HepG2 (cell line): Measurements from ENCODE around the gene ADORA3. TPM values are rescaled to one million over a fixed set of nuclear protein-coding genes. Genes with fewer than 3 reads are reported as not detected.

ENCODE experiments used
- ATAC-seq: fragments of 200-7000 bp; cut with Tn5 transposase; 3 replicates; pipeline ENCODE4 v1.9.1; 2020; ENCODE audit warnings: mild to moderate bottlenecking, moderate library complexity
- BruUV-seq: library from RNA; stranded (reverse); fragments of 400-500 nt; replicated peaks from 2 replicates; lab custom pipeline; 2021; lab: Mats Ljungman, UMichigan
- CTCF ChIA-PET: fragments of 300-600 bp; formaldehyde crosslinking; extraction: SDS; loops from one replicate; lab custom pipeline; 2021; ENCODE audit warnings: low total read pairs, inconsistent platforms, low intra/inter-chr PET ratio; lab: Yijun Ruan, JAX
- POLR2A ChIA-PET: fragments of 350-600 bp; sonication (Branson Sonifier 250); formaldehyde crosslinking; loops from one replicate; lab custom pipeline; 2020; ENCODE audit warnings: antibody characterized with exemption, inconsistent platforms; lab: Yijun Ruan, JAX
- DNase-seq: peaks from one replicate; pipeline ENCODE4 v3.0.0-alpha.2; 2015; ENCODE audit warnings: low spot score
- FAIRE-seq: peaks from 3 replicates; lab custom pipeline; 2011; peaks lifted over from hg19 to GRCh38; lab: Jason Lieb, UNC
- H2AFZ ChIP-seq: one replicate; pipeline ENCODE4 v1.6.1; 2011; ENCODE audit warnings: low read length, inconsistent platforms
- H3K27ac ChIP-seq: fragments of 300-600 bp; 3 replicates; pipeline ENCODE4 v1.8.0; 2011; ENCODE audit warnings: mixed run types, mild to moderate bottlenecking, mixed read lengths, low read length, inconsistent platforms; ENCODE audit not compliant: insufficient read depth; ENCODE audit errors: extremely low read length
- H3K27me3 ChIP-seq, 2 experiments: fragments of 200-600 bp in 1 of 2; 2 replicates in 1 of 2; 3 replicates in 1 of 2; pipeline versions ENCODE4 v1.6.0 to v1.8.0; 2011; ENCODE audit warnings: low read length in 2 of 2, mild to moderate bottlenecking in 2 of 2, moderate library complexity in 2 of 2, inconsistent platforms in 1 of 2; ENCODE audit not compliant: insufficient read depth in 2 of 2, control insufficient read depth in 1 of 2
- H3K36me3 ChIP-seq, 2 experiments: fragments of 200-600 bp in 1 of 2; replicated peaks in 1 of 2; 2 replicates in 1 of 2; 3 replicates in 1 of 2; pipeline versions ENCODE4 v1.5.1 to v1.8.0; 2011; ENCODE audit warnings: low read length in 2 of 2, inconsistent platforms in 1 of 2; ENCODE audit not compliant: insufficient read depth in 2 of 2, control insufficient read depth in 1 of 2
- H3K4me1 ChIP-seq: 2 replicates; pipeline ENCODE4 v1.5.1; 2012; ENCODE audit warnings: low read length, inconsistent platforms; ENCODE audit not compliant: insufficient read depth
- H3K4me2 ChIP-seq: 2 replicates; pipeline ENCODE4 v1.6.0; 2011; ENCODE audit warnings: low read depth, low read length, inconsistent platforms
- H3K4me3 ChIP-seq, 3 experiments: fragments of 200-600 bp in 1 of 3; sonication (generic), shearing (Covaris generic) in 1 of 3; replicated peaks in 1 of 3; 2 replicates each; pipeline ENCODE4 v1.5.1; 2011 to 2016; ENCODE audit warnings: low read length in 3 of 3, inconsistent platforms in 2 of 3, low read depth in 2 of 3, mild to moderate bottlenecking in 2 of 3, control low read depth in 1 of 3, mixed read lengths in 1 of 3; ENCODE audit not compliant: insufficient read depth in 1 of 3
- H3K79me2 ChIP-seq: one replicate; pipeline ENCODE4 v1.6.1; 2011; ENCODE audit warnings: low read length, inconsistent platforms; ENCODE audit not compliant: insufficient read depth
- H3K9ac ChIP-seq: 2 replicates; pipeline ENCODE4 v1.6.0; 2011; ENCODE audit warnings: mild to moderate bottlenecking, low read depth, low read length, inconsistent platforms; ENCODE audit not compliant: insufficient read depth
- H3K9me3 ChIP-seq: 2 replicates; pipeline ENCODE4 v1.5.1; 2012; ENCODE audit warnings: mild to moderate bottlenecking, low read length
- H4K20me1 ChIP-seq: 2 replicates; pipeline ENCODE4 v1.6.0; 2011; ENCODE audit warnings: inconsistent platforms, mild to moderate bottlenecking, low read length, moderate library complexity; ENCODE audit not compliant: insufficient read depth
- ASH2L ChIP-seq: fragments of 300-600, 200-600 bp; sonication (generic); IDR thresholded peaks from 2 replicates; pipeline ENCODE4 v1.7.0; 2017; ENCODE audit warnings: low read depth, mild to moderate bottlenecking, moderate library complexity, mixed read lengths, low read length; ENCODE audit not compliant: insufficient read length
- BCLAF1 ChIP-seq: fragments of 450-650 bp; IDR thresholded peaks from 2 replicates; pipeline ENCODE4 v1.6.1; 2017; ENCODE audit warnings: mild to moderate bottlenecking
- CEBPG ChIP-seq: IDR thresholded peaks from 2 replicates; pipeline ENCODE4 v1.6.1; 2016
- CREM ChIP-seq, 2 experiments: sonication (generic) in 1 of 2; formaldehyde crosslinking in 1 of 2; IDR thresholded peaks; 2 replicates each; pipeline versions ENCODE4 v1.4.0 to v1.6.1; 2016 to 2020; ENCODE audit warnings: antibody characterized with exemption in 1 of 2, mild to moderate bottlenecking in 1 of 2, missing genetic modification reagents in 1 of 2
- HOXA5 ChIP-seq: sonication (generic); formaldehyde crosslinking; IDR thresholded peaks from 2 replicates; pipeline ENCODE4 v1.4.0; 2020; ENCODE audit warnings: missing genetic modification reagents
- IKZF1 ChIP-seq: fragments of 450-650 bp; IDR thresholded peaks from 2 replicates; pipeline ENCODE4 v1.7.1; 2016
- KAT2B ChIP-seq: fragments of 150-350 bp; IDR thresholded peaks from 2 replicates; pipeline ENCODE4 v1.6.1; 2014; ENCODE audit warnings: low read depth, low read length, borderline replicate concordance
- KDM5A ChIP-seq: fragments of 200-600 bp; sonication (generic); IDR thresholded peaks from 2 replicates; pipeline ENCODE4 v1.7.0; 2018; ENCODE audit warnings: antibody characterized with exemption, mild to moderate bottlenecking, low read length, borderline replicate concordance
- MATR3 ChIP-seq: sonication (generic); formaldehyde crosslinking; IDR thresholded peaks from 2 replicates; pipeline ENCODE4 v1.4.0; 2020; ENCODE audit warnings: missing genetic modification reagents
- MBNL3 ChIP-seq: fragments of 250-450 bp; sonication (Bioruptor Pico); conservative IDR thresholded peaks from 2 replicates; pipeline ENCODE4 v1.8.0; 2022; ENCODE audit warnings: mild to moderate bottlenecking, inconsistent platforms
- REL ChIP-seq: sonication (generic); formaldehyde crosslinking; conservative IDR thresholded peaks from 2 replicates; pipeline ENCODE4 v1.8.0; 2022; ENCODE audit warnings: mild to moderate bottlenecking, missing genetic modification reagents, moderate library complexity
- TRIM24 ChIP-seq: sonication (generic); formaldehyde crosslinking; IDR thresholded peaks from 2 replicates; pipeline ENCODE4 v1.8.0; 2022; ENCODE audit warnings: mild to moderate bottlenecking, missing genetic modification reagents
- UBTF ChIP-seq: sonication (generic); formaldehyde crosslinking; IDR thresholded peaks from 2 replicates; pipeline ENCODE4 v1.4.0; 2020; ENCODE audit warnings: mild to moderate bottlenecking, missing genetic modification reagents
- ZNF230 ChIP-seq: sonication (generic); formaldehyde crosslinking; IDR thresholded peaks from 2 replicates; pipeline ENCODE4 v1.4.0; 2020; ENCODE audit warnings: mild to moderate bottlenecking, missing genetic modification reagents
- ZNF598 ChIP-seq: sonication (generic); formaldehyde crosslinking; IDR thresholded peaks from 2 replicates; pipeline ENCODE4 v1.5.1; 2020; ENCODE audit warnings: mild to moderate bottlenecking, missing genetic modification reagents, borderline replicate concordance
- WGBS: methylation state at CpG from one replicate; pipeline ENCODE4 v1.1.6; 2017; ENCODE audit warnings: low lambda C conversion rate; 5-methylcytosine and 5-hydroxymethylcytosine counted together
- in situ Hi-C: cut with HindIII; loops from 2 replicates; pipeline ENCODE4 v1.10.0; 2017; ENCODE audit warnings: low pct_unique_long_range_greater_than_20kb; ENCODE audit not compliant: extremely low pct_ligation_motif_present
- intact Hi-C: fragments of 100-400 bp; cut with micrococcal nuclease; formaldehyde crosslinking; loops from one replicate; pipeline ENCODE4 v1.10.0; 2022; ENCODE audit not compliant: unreplicated experiment
- polyA plus RNA-seq, 8 experiments: library from polyadenylated mRNA; depleted of rRNA in 3 of 8; stranded (reverse) in 7 of 8; unstranded in 1 of 8; fragments of >200 nt; fragmentation: Illumina TruSeq in 4 of 8; extraction: Trizol in 4 of 8; gene quantifications; 2 replicates each; pipeline versions ENCODE4 v1.2.1 to v1.2.3, GENCODE V29; 2011 to 2016; ENCODE audit warnings: low read depth in 4 of 8, missing spikeins in 1 of 8, mixed read lengths in 1 of 8; ENCODE audit not compliant: insufficient read depth in 1 of 8
- total RNA-seq, 5 experiments: library from RNA; depleted of rRNA; stranded (reverse); fragments of >200 nt; fragmentation: Illumina TruSeq; extraction: Trizol; gene quantifications; 2 replicates each; pipeline ENCODE4 v1.2.3, GENCODE V29; 2016; ENCODE audit warnings: low read depth in 1 of 5

The ADORA3 gene
- total and polyA plus RNA-seq, 2 of the 13 experiments (the other 11 are each of a cell fraction or from before 2014, with no cell fraction given) = not detected

GRCh38 chr1:111450185-111450584, 53.2 kb downstream of the ADORA3 start (continued):
- TF ChIP-seq BCLAF1 (no peak), MATR3 (CRISPR knock-in tag) (no peak), TRIM24 (no peak), IKZF1 (no peak), CEBPG (CRISPR knock-in tag) (no peak), HOXA5 (CRISPR knock-in tag) (no peak)

GRCh38 chr1:111449703-111450017, 53.8 kb downstream of the ADORA3 start:
- peak overlapping the region; percentile 86 for H3K27ac ChIP-seq
- no TSS peak for BruUV-seq
- WGBS = 1% methylated on average over 8 of the region's 8 CpGs
- DNase-seq (no peak), ATAC-seq (no peak; the same call in 2 of the 3 replicates), FAIRE-seq (no peak)
- H3K4me3 ChIP-seq = peak overlapping the region; percentile 77 to 96 (median 88)
- H3K36me3 ChIP-seq = peaks cover 3 to 22% of the 10 kb centered on the region in 2 experiments
- peak overlapping the region; percentile 98 for H3K9ac ChIP-seq
- no peaks in the 10 kb centered on the region for H4K20me1 ChIP-seq
- no peaks in the 10 kb centered on the region; a peak in 1 of 5 replicates for H3K27me3 ChIP-seq
- intact Hi-C loops = no loop called here
- peak overlapping the region; percentile 85 for H3K4me2 ChIP-seq
- peaks cover 53% of the 10 kb centered on the region for H3K4me1 ChIP-seq
- no peaks in the 10 kb centered on the region for H3K9me3 ChIP-seq
- ChIA-PET POLR2A (interaction anchor here (1.6 kb wide), 1 partner anchor 27 kb away, joined by 5 read pairs; no protein-coding TSS in a partner anchor), CTCF (no interaction called here)
- in situ Hi-C loops = no loop called here
- no peak overlapping the region for H2AFZ ChIP-seq
- H3K79me2 ChIP-seq = peaks cover 54% of the 10 kb centered on the region
- TF ChIP-seq MBNL3 (CRISPR knock-in tag) = no peak
- TF ChIP-seq ZNF230 (CRISPR knock-in tag) = peak; percentile 16; the same call in 1 of the 2 replicates
- no peak for TF ChIP-seq ZNF598
- no peak for TF ChIP-seq CREM (IDR thresholded peaks at IDR 0.05)
- TF ChIP-seq CREM (CRISPR knock-in tag; IDR thresholded peaks at IDR 0.05) = no peak
- TF ChIP-seq KDM5A = 0 out of 2 replicates have a peak, but pooled peaks have one; percentile 11
- no peak for TF ChIP-seq ASH2L
- TF ChIP-seq UBTF (CRISPR knock-in tag) = no peak
- TF ChIP-seq KAT2B = no peak
- TF ChIP-seq REL (CRISPR knock-in tag) = no peak
